HepG2 (cell line): ENCODE measurements around the gene ASB7. TPM values are rescaled to one million over a fixed set of nuclear protein-coding genes. Genes with fewer than 3 reads are reported as not detected.

Source experiments
- ATAC-seq: fragments of 200-7000 bp; cut with Tn5 transposase; 3 replicates; pipeline ENCODE4 v1.9.1; 2020; ENCODE audit warnings: mild to moderate bottlenecking, moderate library complexity
- BruUV-seq: library from RNA; stranded (reverse); fragments of 400-500 nt; replicated peaks from 2 replicates; lab custom pipeline; 2021; lab: Mats Ljungman, UMichigan
- CTCF ChIA-PET: fragments of 300-600 bp; formaldehyde crosslinking; extraction: SDS; loops from one replicate; lab custom pipeline; 2021; ENCODE audit warnings: low total read pairs, inconsistent platforms, low intra/inter-chr PET ratio; lab: Yijun Ruan, JAX
- POLR2A ChIA-PET: fragments of 350-600 bp; sonication (Branson Sonifier 250); formaldehyde crosslinking; loops from one replicate; lab custom pipeline; 2020; ENCODE audit warnings: antibody characterized with exemption, inconsistent platforms; lab: Yijun Ruan, JAX
- DNase-seq: peaks from one replicate; pipeline ENCODE4 v3.0.0-alpha.2; 2015; ENCODE audit warnings: low spot score
- FAIRE-seq: peaks from 3 replicates; lab custom pipeline; 2011; peaks lifted over from hg19 to GRCh38; lab: Jason Lieb, UNC
- H2AFZ ChIP-seq: one replicate; pipeline ENCODE4 v1.6.1; 2011; ENCODE audit warnings: low read length, inconsistent platforms
- H3K27ac ChIP-seq: fragments of 300-600 bp; 3 replicates; pipeline ENCODE4 v1.8.0; 2011; ENCODE audit warnings: mixed run types, mild to moderate bottlenecking, mixed read lengths, low read length, inconsistent platforms; ENCODE audit not compliant: insufficient read depth; ENCODE audit errors: extremely low read length
- H3K27me3 ChIP-seq, 2 experiments: fragments of 200-600 bp in 1 of 2; 2 replicates in 1 of 2; 3 replicates in 1 of 2; pipeline versions ENCODE4 v1.6.0 to v1.8.0; 2011; ENCODE audit warnings: low read length in 2 of 2, mild to moderate bottlenecking in 2 of 2, moderate library complexity in 2 of 2, inconsistent platforms in 1 of 2; ENCODE audit not compliant: insufficient read depth in 2 of 2, control insufficient read depth in 1 of 2
- H3K36me3 ChIP-seq, 2 experiments: fragments of 200-600 bp in 1 of 2; replicated peaks in 1 of 2; 2 replicates in 1 of 2; 3 replicates in 1 of 2; pipeline versions ENCODE4 v1.5.1 to v1.8.0; 2011; ENCODE audit warnings: low read length in 2 of 2, inconsistent platforms in 1 of 2; ENCODE audit not compliant: insufficient read depth in 2 of 2, control insufficient read depth in 1 of 2
- H3K4me1 ChIP-seq: 2 replicates; pipeline ENCODE4 v1.5.1; 2012; ENCODE audit warnings: low read length, inconsistent platforms; ENCODE audit not compliant: insufficient read depth
- H3K4me2 ChIP-seq: 2 replicates; pipeline ENCODE4 v1.6.0; 2011; ENCODE audit warnings: low read depth, low read length, inconsistent platforms
- H3K4me3 ChIP-seq, 3 experiments: fragments of 200-600 bp in 1 of 3; sonication (generic), shearing (Covaris generic) in 1 of 3; replicated peaks in 1 of 3; 2 replicates each; pipeline ENCODE4 v1.5.1; 2011 to 2016; ENCODE audit warnings: low read length in 3 of 3, inconsistent platforms in 2 of 3, low read depth in 2 of 3, mild to moderate bottlenecking in 2 of 3, control low read depth in 1 of 3, mixed read lengths in 1 of 3; ENCODE audit not compliant: insufficient read depth in 1 of 3
- H3K79me2 ChIP-seq: one replicate; pipeline ENCODE4 v1.6.1; 2011; ENCODE audit warnings: low read length, inconsistent platforms; ENCODE audit not compliant: insufficient read depth
- H3K9ac ChIP-seq: 2 replicates; pipeline ENCODE4 v1.6.0; 2011; ENCODE audit warnings: mild to moderate bottlenecking, low read depth, low read length, inconsistent platforms; ENCODE audit not compliant: insufficient read depth
- H3K9me3 ChIP-seq: 2 replicates; pipeline ENCODE4 v1.5.1; 2012; ENCODE audit warnings: mild to moderate bottlenecking, low read length
- H4K20me1 ChIP-seq: 2 replicates; pipeline ENCODE4 v1.6.0; 2011; ENCODE audit warnings: inconsistent platforms, mild to moderate bottlenecking, low read length, moderate library complexity; ENCODE audit not compliant: insufficient read depth
- FUBP1 ChIP-seq: sonication (generic); formaldehyde crosslinking; IDR thresholded peaks from 2 replicates; pipeline ENCODE4 v1.5.1; 2020; ENCODE audit warnings: missing genetic modification reagents, mild to moderate bottlenecking, borderline replicate concordance
- PHF8 ChIP-seq: sonication (generic); formaldehyde crosslinking; IDR thresholded peaks from 2 replicates; pipeline ENCODE4 v1.5.0; 2020; ENCODE audit warnings: missing genetic modification reagents
- PRDM4 ChIP-seq: sonication (generic); formaldehyde crosslinking; IDR thresholded peaks from 2 replicates; pipeline ENCODE4 v1.9.0; 2021; ENCODE audit warnings: missing genetic modification reagents, borderline replicate concordance
- ZMYM2 ChIP-seq: sonication (generic); formaldehyde crosslinking; IDR thresholded peaks from 2 replicates; pipeline ENCODE4 v1.8.0; 2022; ENCODE audit warnings: mild to moderate bottlenecking, missing genetic modification reagents
- ZNF234 ChIP-seq: sonication (generic); formaldehyde crosslinking; conservative IDR thresholded peaks from 2 replicates; pipeline ENCODE4 v1.5.1; 2020; ENCODE audit warnings: mild to moderate bottlenecking, missing genetic modification reagents
- ZNF367 ChIP-seq: sonication (generic); formaldehyde crosslinking; IDR thresholded peaks from 2 replicates; pipeline ENCODE4 v1.4.0; 2020; ENCODE audit warnings: missing genetic modification reagents, borderline replicate concordance
- ZNF724P ChIP-seq: sonication (generic); formaldehyde crosslinking; IDR thresholded peaks from 2 replicates; pipeline ENCODE4 v1.8.0; 2022; ENCODE audit warnings: missing genetic modification reagents, borderline replicate concordance
- WGBS: methylation state at CpG from one replicate; pipeline ENCODE4 v1.1.6; 2017; ENCODE audit warnings: low lambda C conversion rate; 5-methylcytosine and 5-hydroxymethylcytosine counted together
- in situ Hi-C: cut with HindIII; loops from 2 replicates; pipeline ENCODE4 v1.10.0; 2017; ENCODE audit warnings: low pct_unique_long_range_greater_than_20kb; ENCODE audit not compliant: extremely low pct_ligation_motif_present
- intact Hi-C: fragments of 100-400 bp; cut with micrococcal nuclease; formaldehyde crosslinking; loops from one replicate; pipeline ENCODE4 v1.10.0; 2022; ENCODE audit not compliant: unreplicated experiment
- polyA plus RNA-seq, 8 experiments: library from polyadenylated mRNA; depleted of rRNA in 3 of 8; stranded (reverse) in 7 of 8; unstranded in 1 of 8; fragments of >200 nt; fragmentation: Illumina TruSeq in 4 of 8; extraction: Trizol in 4 of 8; gene quantifications; 2 replicates each; pipeline versions ENCODE4 v1.2.1 to v1.2.3, GENCODE V29; 2011 to 2016; ENCODE audit warnings: low read depth in 4 of 8, missing spikeins in 1 of 8, mixed read lengths in 1 of 8; ENCODE audit not compliant: insufficient read depth in 1 of 8
- total RNA-seq, 5 experiments: library from RNA; depleted of rRNA; stranded (reverse); fragments of >200 nt; fragmentation: Illumina TruSeq; extraction: Trizol; gene quantifications; 2 replicates each; pipeline ENCODE4 v1.2.3, GENCODE V29; 2016; ENCODE audit warnings: low read depth in 1 of 5
- TF ChIP-seq, protein P1 (sequence below): sonication (generic); formaldehyde crosslinking; IDR thresholded peaks from 2 replicates; pipeline ENCODE4 v1.4.0; 2020; ENCODE audit warnings: missing genetic modification reagents
- TF ChIP-seq, protein P2 (sequence below): IDR thresholded peaks from 2 replicates; pipeline ENCODE4 v1.6.1; 2016; ENCODE audit warnings: control low read depth
- TF ChIP-seq, protein P3 (sequence below): sonication (generic); formaldehyde crosslinking; IDR thresholded peaks from 2 replicates; pipeline ENCODE4; 2020; ENCODE audit warnings: missing genetic modification reagents, mild to moderate bottlenecking, borderline replicate concordance

The ASB7 gene
- total and polyA plus RNA-seq, 2 of the 13 experiments (the other 11 are each of a cell fraction or from before 2014, with no cell fraction given): 7.7 to 12.1 TPM

- H3K4me2 ChIP-seq: no peak overlapping the region
- H3K36me3 ChIP-seq: no peaks in the 10 kb centered on the region
- ATAC-seq (no peak), FAIRE-seq (no peak), DNase-seq (no peak)
- no peaks in the 10 kb centered on the region for H4K20me1 ChIP-seq
- H3K9me3 ChIP-seq: no peaks in the 10 kb centered on the region
- no peak overlapping the region for H2AFZ ChIP-seq
- no TSS peak for BruUV-seq
- no peaks in the 10 kb centered on the region for H3K4me1 ChIP-seq
- CTCF ChIA-PET: no interaction called here
- no peak overlapping the region for H3K9ac ChIP-seq
- no peak overlapping the region for H3K4me3 ChIP-seq
- 42% methylated on average over 6 of the region's 6 CpGs for WGBS
- H3K27me3 ChIP-seq: peaks cover 0 to 6% of the 10 kb centered on the region in 2 experiments; a peak in 1 of 5 replicates
- in situ Hi-C loops (no loop called here), intact Hi-C loops (no loop called here)
- POLR2A ChIA-PET: no interaction called here
- no peaks in the 10 kb centered on the region for H3K79me2 ChIP-seq
- no peak overlapping the region for H3K27ac ChIP-seq
- no peak for TF ChIP-seq PHF8 (CRISPR knock-in tag)
- TF ChIP-seq, protein P1, sequence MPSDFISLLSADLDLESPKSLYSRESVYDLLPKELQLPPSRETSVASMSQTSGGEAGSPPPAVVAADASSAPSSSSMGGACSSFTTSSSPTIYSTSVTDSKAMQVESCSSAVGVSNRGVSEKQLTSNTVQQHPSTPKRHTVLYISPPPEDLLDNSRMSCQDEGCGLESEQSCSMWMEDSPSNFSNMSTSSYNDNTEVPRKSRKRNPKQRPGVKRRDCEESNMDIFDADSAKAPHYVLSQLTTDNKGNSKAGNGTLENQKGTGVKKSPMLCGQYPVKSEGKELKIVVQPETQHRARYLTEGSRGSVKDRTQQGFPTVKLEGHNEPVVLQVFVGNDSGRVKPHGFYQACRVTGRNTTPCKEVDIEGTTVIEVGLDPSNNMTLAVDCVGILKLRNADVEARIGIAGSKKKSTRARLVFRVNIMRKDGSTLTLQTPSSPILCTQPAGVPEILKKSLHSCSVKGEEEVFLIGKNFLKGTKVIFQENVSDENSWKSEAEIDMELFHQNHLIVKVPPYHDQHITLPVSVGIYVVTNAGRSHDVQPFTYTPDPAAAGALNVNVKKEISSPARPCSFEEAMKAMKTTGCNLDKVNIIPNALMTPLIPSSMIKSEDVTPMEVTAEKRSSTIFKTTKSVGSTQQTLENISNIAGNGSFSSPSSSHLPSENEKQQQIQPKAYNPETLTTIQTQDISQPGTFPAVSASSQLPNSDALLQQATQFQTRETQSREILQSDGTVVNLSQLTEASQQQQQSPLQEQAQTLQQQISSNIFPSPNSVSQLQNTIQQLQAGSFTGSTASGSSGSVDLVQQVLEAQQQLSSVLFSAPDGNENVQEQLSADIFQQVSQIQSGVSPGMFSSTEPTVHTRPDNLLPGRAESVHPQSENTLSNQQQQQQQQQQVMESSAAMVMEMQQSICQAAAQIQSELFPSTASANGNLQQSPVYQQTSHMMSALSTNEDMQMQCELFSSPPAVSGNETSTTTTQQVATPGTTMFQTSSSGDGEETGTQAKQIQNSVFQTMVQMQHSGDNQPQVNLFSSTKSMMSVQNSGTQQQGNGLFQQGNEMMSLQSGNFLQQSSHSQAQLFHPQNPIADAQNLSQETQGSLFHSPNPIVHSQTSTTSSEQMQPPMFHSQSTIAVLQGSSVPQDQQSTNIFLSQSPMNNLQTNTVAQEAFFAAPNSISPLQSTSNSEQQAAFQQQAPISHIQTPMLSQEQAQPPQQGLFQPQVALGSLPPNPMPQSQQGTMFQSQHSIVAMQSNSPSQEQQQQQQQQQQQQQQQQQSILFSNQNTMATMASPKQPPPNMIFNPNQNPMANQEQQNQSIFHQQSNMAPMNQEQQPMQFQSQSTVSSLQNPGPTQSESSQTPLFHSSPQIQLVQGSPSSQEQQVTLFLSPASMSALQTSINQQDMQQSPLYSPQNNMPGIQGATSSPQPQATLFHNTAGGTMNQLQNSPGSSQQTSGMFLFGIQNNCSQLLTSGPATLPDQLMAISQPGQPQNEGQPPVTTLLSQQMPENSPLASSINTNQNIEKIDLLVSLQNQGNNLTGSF (CRISPR knock-in tag): no peak
- no peak for TF ChIP-seq FUBP1
- TF ChIP-seq, protein P2, sequence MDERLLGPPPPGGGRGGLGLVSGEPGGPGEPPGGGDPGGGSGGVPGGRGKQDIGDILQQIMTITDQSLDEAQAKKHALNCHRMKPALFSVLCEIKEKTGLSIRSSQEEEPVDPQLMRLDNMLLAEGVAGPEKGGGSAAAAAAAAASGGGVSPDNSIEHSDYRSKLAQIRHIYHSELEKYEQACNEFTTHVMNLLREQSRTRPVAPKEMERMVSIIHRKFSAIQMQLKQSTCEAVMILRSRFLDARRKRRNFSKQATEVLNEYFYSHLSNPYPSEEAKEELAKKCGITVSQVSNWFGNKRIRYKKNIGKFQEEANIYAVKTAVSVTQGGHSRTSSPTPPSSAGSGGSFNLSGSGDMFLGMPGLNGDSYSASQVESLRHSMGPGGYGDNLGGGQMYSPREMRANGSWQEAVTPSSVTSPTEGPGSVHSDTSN (CRISPR knock-in tag): no peak
- no peak for TF ChIP-seq PRDM4 (CRISPR knock-in tag)
- TF ChIP-seq, protein P3, sequence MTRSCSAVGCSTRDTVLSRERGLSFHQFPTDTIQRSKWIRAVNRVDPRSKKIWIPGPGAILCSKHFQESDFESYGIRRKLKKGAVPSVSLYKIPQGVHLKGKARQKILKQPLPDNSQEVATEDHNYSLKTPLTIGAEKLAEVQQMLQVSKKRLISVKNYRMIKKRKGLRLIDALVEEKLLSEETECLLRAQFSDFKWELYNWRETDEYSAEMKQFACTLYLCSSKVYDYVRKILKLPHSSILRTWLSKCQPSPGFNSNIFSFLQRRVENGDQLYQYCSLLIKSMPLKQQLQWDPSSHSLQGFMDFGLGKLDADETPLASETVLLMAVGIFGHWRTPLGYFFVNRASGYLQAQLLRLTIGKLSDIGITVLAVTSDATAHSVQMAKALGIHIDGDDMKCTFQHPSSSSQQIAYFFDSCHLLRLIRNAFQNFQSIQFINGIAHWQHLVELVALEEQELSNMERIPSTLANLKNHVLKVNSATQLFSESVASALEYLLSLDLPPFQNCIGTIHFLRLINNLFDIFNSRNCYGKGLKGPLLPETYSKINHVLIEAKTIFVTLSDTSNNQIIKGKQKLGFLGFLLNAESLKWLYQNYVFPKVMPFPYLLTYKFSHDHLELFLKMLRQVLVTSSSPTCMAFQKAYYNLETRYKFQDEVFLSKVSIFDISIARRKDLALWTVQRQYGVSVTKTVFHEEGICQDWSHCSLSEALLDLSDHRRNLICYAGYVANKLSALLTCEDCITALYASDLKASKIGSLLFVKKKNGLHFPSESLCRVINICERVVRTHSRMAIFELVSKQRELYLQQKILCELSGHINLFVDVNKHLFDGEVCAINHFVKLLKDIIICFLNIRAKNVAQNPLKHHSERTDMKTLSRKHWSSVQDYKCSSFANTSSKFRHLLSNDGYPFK (CRISPR knock-in tag): no peak
- no peak for TF ChIP-seq ZNF234 (CRISPR knock-in tag)
- no peak for TF ChIP-seq ZMYM2 (CRISPR knock-in tag)
- TF ChIP-seq ZNF367 (CRISPR knock-in tag): no peak
- no peak for TF ChIP-seq ZNF724P (CRISPR knock-in tag)
Observed at GRCh38 chr15:100680726-100681125, 78.3 kb downstream of the ASB7 start.
